GM12878 (cell line): Measurements from ENCODE around the gene PXMP4. TPM values are rescaled to one million over a fixed set of nuclear protein-coding genes. Genes with fewer than 3 reads are reported as not detected.

Experiments used
- CEBPB ChIP-seq, 2 experiments: fragments of 150-350 bp in 1 of 2; IDR thresholded peaks; 2 replicates each; pipeline ENCODE4 v1.6.1; 2012 to 2014; ENCODE audit warnings: low read depth in 2 of 2, low read length in 2 of 2, borderline replicate concordance in 1 of 2, inconsistent platforms in 1 of 2
- DPF2 ChIP-seq: fragments of 450-650 bp; IDR thresholded peaks from 2 replicates; pipeline ENCODE4 v1.6.1; 2017; ENCODE audit warnings: mild to moderate bottlenecking
- GATAD2B ChIP-seq: fragments of 450-650 bp; conservative IDR thresholded peaks from 2 replicates; pipeline ENCODE4 v1.6.1; 2017; ENCODE audit warnings: low read depth, mild to moderate bottlenecking, moderate library complexity
- IRF3 ChIP-seq: fragments of 450-650 bp; IDR thresholded peaks from 2 replicates; pipeline ENCODE4 v1.6.1; 2014; ENCODE audit warnings: mild to moderate bottlenecking
- LARP7 ChIP-seq: fragments of 450-650 bp; IDR thresholded peaks from 2 replicates; pipeline ENCODE4 v1.6.1; 2017; ENCODE audit warnings: mild to moderate bottlenecking
- NFIC ChIP-seq: IDR thresholded peaks from 2 replicates; pipeline ENCODE4 v1.6.1; 2012; ENCODE audit warnings: low read depth, mild to moderate bottlenecking, inconsistent platforms, low read length, moderate library complexity
- PKNOX1 ChIP-seq: fragments of 450-650 bp; IDR thresholded peaks from 2 replicates; pipeline ENCODE4 v1.6.1; 2016; ENCODE audit warnings: mild to moderate bottlenecking
- POLR2A ChIP-seq: IDR thresholded peaks from 2 replicates; pipeline ENCODE4 v1.6.1; 2011; ENCODE audit warnings: low read depth, mild to moderate bottlenecking, low read length
- REST ChIP-seq: IDR thresholded peaks from 2 replicates; pipeline ENCODE4 v1.6.1; 2012; ENCODE audit warnings: mild to moderate bottlenecking, low read depth, low read length
- SMC3 ChIP-seq: IDR thresholded peaks from 2 replicates; pipeline ENCODE4 v1.6.1; 2011; ENCODE audit warnings: low read length, improper control_type of control experiment, borderline replicate concordance
- TCF3 ChIP-seq: IDR thresholded peaks from 2 replicates; pipeline ENCODE4 v1.6.1; 2012; ENCODE audit warnings: low read depth, mild to moderate bottlenecking, low read length, borderline replicate concordance; ENCODE audit not compliant: insufficient read depth
- YY1 ChIP-seq: IDR thresholded peaks from 2 replicates; pipeline ENCODE4 v1.6.1; 2011; ENCODE audit warnings: low read depth, mild to moderate bottlenecking, low read length
- polyA plus RNA-seq, 11 experiments: library from polyadenylated mRNA; depleted of rRNA in 4 of 11; unstranded in 6 of 11; stranded (reverse) in 5 of 11; fragments of >200 nt; fragmentation: Nextera tagmentation in 4 of 11; fragmentation: Illumina TruSeq in 1 of 11; extraction: Ambion mirVana in 4 of 11; extraction: Trizol in 1 of 11; gene quantifications; 1 replicate in 1 of 11; 2 replicates in 10 of 11; pipeline versions ENCODE4 v1.2.1 to v1.2.3, GENCODE V29; 2011 to 2016; ENCODE audit warnings: inconsistent platforms in 2 of 11, missing spikeins in 2 of 11, low read depth in 1 of 11
- total RNA-seq, 4 experiments: library from RNA; depleted of rRNA in 3 of 4; stranded (reverse); fragments of >200 nt in 3 of 4; fragmentation: Illumina TruSeq in 1 of 4; extraction: Trizol in 1 of 4; gene quantifications; 2 replicates each; pipeline versions ENCODE4 v1.2.1 to v1.2.3, GENCODE V29; 2013 to 2021

Gene PXMP4
- total and polyA plus RNA-seq, 10 of the 15 experiments (the other 5 are each of a cell fraction or from before 2014, with no cell fraction given), result 3.6 to 19.2 (median 8.6) TPM

GRCh38 chr20:33667676-33668465 lies 52.2 kb downstream of the PXMP4 start (continued):
- TF ChIP-seq REST (no peak), TCF3 (0 out of 2 replicates have a peak, but pooled peaks have one; percentile 25), PKNOX1 (no peak), GATAD2B (peak; percentile 59), SMC3 (peak; percentile 92), CEBPB (IDR thresholded peaks at IDR 0.05; ENCODE audit: borderline replicate concordance in 1 of 2, low read depth in 2 of 2, low read length in 2 of 2) (no peak), IRF3 (0 out of 2 replicates have a peak, but pooled peaks have one; percentile 16), NFIC (no peak), POLR2A (peak; percentile 45; the same call in 1 of the 2 replicates), DPF2 (peak; percentile 40; the same call in 1 of the 2 replicates), YY1 (peak; percentile 91), LARP7 (0 out of 2 replicates have a peak, but pooled peaks have one; percentile 27)
